SW480 (cell line): Measurements from ENCODE around the gene GSTA5.
"Not testable (repeated sequence)": the region's sequence is repeated elsewhere in the genome, so short reads cannot be mapped to it uniquely, and the experiment has no call there.

Experiments
- DNase-seq: peaks from one replicate; pipeline ENCODE4 v3.0.0-alpha.2; 2016; ENCODE audit warnings: low spot score

GSTA5 gene

DNA sequence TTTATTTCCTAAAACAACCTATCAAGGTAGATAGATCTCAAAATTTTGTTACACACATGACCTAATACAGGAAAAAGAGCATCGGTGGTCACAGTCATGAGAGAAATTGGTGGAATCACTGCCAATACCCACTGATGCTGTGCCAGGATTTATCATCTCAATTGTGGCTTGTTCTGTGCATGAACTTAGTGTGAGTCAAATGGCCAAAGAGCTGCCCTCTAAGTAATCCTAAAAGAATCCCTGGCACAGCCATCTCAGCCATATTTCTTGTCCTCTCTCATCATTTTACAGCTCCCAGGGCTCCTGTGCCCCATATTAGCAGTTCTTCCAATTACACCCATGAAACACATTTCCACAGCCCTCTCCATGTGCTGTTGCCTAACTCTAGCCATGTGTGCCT, 6.1 kb downstream of the GSTA5 start:
- DNase-seq: no peak

DNA sequence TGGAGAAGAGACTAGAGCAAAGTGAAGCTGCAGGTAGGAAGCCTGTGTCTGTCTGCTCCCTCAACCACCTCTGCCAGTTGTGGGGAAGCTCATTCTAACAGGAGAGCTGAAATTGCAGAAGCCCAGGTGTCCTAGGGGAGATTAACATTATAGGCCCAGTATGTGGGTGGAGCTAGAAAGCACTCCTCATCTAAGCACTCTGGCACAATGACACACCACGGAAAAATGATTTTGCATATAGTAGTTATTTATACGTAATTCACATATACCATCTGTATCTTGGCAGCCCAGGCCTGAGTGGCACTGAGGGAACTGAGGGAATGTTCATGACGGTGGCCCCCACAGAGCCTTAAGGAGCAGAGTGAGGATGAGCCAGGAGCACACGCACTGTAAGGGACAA, 9.7 kb downstream of the GSTA5 start:
- DNase-seq: not testable (repeated sequence)

DNA sequence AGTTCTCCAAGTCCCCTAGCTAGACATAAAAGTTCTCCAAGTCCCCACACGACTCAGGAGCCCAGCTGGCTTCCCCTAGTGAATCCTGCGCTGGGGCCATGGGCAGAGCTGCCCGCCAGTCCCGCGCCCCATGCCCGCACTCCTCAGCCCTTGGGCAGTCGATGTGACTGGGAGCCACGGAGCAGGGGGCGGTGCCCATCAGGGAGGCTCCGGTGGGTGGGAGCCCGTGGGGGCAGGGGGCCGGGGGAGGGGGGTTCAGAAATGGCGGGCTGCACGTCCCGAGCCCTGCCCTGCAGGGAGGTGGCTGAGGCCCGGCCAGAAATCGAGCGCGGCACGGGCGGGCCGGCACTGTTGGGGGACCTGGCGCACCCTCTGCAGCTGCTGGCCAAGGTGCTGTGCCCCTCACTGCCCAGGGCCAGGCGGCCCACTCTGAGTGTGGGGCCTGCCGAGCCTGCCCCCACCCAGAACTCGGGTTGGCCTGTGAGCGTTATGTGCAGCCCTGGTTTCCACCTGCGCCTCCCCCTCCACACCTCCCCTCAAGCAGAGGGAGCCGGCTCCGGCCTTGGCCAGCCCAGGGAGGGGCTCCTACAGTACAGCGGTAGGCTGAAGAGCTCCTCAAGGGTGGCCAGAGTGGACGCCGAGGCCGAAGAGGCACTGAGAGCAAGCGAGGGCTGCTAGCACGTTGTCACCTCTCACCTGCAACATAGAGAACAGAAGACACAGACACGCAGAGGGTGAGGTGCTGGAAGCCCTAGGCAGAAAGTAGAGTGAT, 11.4 kb downstream of the GSTA5 start:
- DNase-seq: no peak

GRCh38 chr6:52828621-52829020, 12.0 kb downstream of the GSTA5 start:
- DNase-seq: not testable (repeated sequence)

GRCh38 chr6:52827073-52827783, 13.4 kb downstream of the GSTA5 start:
- not testable (repeated sequence) for DNase-seq

DNA sequence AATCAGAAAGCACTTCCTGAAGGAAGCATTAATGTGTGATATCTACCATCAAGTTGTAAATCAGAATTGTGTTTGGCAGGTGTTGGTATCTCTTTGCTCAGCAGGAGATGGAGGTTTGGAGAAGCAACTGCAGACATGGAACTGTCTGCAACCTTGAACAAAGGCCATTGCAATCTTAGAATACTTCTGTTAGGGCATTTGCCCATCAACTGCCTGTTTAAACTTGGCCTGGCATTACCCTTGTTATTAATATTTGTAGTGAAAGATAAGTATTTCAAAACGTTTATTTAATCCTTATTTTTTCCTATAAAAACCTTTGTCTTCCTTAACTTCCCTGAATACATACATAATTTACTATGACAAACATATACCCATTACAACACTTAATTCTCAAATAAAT, 14.1 kb downstream of the GSTA5 start:
- DNase-seq: no peak

DNA sequence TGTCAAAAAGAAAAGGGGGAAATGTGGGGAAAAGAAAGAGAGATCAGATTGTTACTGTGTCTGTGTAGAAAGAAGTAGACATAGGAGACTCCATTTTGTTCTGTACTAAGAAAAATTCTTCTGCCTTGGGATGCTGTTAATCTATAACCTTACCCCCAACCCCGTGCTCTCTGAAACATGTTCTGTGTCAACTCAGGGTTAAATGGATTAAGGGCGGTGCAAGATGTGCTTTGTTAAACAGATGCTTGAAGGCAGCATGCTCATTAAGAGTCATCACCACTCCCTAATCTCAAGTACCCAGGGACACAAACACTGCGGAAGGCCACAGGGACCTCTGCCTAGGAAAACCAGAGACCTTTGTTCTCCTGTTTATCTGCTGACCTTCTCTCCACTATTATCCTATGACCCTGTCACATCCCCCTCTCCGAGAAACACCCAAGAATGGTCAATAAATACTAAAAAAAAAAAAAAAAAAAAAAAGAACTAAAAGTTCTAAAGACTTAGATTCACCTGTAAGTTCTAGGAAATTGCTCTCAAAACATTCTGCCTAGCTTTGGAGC, 14.6 kb downstream of the GSTA5 start:
- not testable (repeated sequence) for DNase-seq

GRCh38 chr6:52825270-52825793, 15.3 kb downstream of the GSTA5 start:
- DNase-seq: not testable (repeated sequence)

GRCh38 chr6:52821842-52822241, 18.8 kb downstream of the GSTA5 start:
- no peak for DNase-seq

DNA sequence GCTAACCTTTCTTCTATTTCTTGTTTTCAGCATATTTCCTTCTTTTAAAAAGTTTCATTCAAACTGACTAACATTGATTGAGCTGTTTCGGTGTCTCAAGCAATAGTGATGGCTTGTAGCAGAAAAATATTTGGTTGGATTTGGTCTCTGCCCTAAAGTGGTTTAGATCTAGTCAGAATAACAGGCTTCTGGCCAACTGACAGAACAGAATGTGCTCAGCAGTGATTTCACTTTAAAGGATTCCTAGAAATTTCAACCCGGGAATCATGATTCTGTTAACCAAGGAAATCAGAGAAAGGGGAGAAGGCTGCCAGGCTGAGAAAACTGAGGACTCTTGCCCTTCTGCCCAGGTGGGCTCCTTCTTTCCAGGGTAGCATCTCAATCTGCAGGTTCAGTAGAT, 20.4 kb downstream of the GSTA5 start:
- DNase-seq: no peak

GRCh38 chr6:52815167-52816092, 25.2 kb downstream of the GSTA5 start:
- DNase-seq: peak; percentile 39

GRCh38 chr6:52814545-52814944, 26.1 kb downstream of the GSTA5 start:
- not testable (repeated sequence) for DNase-seq

DNA sequence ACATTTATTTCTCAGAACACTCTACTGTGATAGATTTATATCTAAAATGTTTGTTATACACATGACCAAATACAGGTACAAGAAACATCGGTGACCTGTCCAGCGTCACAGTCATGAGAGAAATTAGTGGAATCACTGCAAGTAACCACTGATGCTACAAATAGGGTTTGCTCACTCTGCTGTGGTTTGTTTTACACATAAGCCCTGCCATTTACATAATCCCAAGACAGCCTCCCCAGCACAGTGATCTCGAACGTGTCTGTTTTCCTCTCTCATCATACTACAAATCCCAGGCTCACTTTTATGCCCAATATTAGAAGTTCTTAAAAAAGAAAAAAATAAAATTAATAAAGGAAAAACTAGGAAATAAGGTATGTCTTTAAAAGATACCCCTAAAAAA, 30.8 kb downstream of the GSTA5 start:
- not testable (repeated sequence) for DNase-seq

DNA sequence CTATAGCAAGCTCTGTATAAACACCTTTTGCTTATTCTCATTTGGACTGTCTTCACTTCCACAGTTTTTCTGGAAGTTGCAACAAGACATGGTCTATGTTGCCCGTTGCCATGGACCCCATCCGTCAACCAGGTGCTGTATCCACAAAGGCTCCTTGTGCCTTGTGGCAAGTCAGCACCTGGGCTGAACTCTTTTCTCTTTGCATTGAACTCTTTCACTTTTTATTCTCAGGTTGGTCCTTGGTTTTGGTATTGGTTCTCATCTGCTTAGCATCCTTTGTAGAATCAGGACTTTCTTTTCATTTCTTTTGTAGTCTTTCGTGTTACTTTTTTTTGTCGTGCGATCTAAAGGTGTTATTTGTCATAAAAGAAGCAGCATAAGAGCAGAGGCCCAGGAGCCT, 32.0 kb downstream of the GSTA5 start:
- no peak for DNase-seq

DNA sequence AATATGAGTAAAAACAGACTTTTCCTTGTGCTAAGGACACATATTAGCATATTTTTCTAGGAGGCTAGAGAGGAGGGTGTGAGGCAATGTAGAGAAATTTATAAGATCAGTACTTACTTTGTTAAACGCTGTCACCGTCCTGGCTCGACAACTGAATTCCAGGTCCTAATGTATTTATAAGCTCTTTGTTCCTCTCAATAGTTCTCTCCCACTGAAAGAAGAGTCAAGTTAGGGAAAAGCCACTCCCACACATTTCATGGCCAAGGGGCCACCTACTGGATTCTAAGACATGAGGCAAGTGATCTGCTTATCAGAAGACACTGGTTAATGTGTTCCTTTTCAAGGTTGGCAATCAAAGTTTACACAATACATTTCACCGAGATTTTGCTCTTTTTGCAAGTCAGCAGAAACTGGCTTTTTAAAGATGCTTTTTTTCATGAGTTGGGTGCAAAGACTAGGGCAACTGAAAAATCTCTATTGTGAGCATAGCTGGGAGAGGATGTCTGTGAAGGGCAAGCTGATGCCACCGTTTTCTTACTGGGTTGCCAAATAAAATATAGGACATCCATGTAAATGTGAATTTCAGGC, 36.9 kb downstream of the GSTA5 start, which contains the start of gene GSTA1:
Gene GSTA1, minus strand, starts transcription at position 149 of the 588 bp plus-strand sequence. CDS start 4,549 bp downstream, outside the sequence.
- not testable (repeated sequence) for DNase-seq

DNA sequence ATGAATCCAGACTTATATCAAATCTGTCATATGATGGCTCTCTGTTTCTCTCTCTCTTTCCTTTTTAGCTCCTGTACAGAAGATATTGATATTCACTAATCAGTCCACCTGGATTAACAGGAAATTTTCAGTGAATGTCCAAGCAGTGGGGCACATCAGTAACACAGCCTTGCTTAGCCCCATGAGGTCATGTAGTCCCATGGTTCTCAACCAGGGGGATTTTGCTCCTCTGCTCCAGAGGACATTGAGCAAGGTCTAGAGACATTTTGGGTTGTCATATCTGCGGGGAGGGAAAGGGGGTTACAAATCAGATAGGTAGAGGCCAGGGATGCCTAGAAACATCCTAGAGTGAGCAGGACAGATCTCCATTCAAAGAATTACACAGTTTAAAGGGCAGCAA, 37.8 kb downstream of the GSTA5 start:
- no peak for DNase-seq

DNA sequence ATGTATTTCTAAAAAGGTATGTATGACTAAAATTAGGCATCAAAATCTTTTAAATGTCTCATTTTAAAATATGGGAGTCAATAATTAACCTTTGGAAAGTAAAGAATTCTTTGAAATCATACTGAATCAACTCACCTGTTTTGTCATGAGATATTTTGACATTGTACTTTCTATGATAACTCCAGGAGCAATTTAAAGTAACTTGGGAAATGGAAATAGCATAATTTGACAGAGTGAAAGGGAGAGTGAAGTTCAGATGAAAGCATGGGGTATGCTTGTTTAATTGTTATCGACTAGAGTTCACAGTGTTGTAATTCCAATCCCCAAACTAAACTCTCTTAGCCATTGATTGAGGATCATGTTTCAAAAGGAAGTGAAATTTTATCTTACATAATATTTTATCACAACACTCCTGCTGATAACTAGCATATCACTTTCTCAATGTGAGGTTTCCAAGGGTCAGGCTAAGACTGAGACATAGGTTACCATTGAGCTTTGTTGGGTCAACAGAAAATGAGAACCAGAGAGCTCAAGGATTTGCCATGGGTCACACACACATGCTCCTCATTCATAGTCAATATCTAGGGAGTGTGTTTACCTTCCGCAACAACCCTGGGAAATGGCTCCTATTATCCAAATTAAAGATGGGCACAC, 39.3 kb downstream of the GSTA5 start:
- DNase-seq: no peak

DNA sequence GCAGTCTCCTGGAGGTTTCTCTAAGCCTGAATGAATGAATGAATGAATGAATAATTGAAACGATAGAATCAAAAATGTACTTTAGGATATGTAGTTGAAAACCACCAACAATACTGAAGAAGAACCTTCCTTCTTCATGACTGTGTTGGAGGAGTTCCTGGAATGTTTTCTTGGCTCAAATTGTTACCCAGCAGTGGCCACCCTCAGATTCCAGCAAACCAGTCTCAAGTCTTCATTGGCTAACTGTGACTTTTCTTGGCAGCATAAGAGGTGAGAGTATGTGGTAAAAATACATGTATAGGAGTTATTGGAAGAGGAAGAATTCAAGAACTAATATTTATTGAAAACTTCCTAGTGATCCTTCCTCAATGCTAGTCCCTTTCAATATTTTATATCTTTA, 41.3 kb downstream of the GSTA5 start:
- DNase-seq: not testable (repeated sequence)

GRCh38 chr6:52794366-52794765, 46.2 kb downstream of the GSTA5 start:
- not testable (repeated sequence) for DNase-seq

DNA sequence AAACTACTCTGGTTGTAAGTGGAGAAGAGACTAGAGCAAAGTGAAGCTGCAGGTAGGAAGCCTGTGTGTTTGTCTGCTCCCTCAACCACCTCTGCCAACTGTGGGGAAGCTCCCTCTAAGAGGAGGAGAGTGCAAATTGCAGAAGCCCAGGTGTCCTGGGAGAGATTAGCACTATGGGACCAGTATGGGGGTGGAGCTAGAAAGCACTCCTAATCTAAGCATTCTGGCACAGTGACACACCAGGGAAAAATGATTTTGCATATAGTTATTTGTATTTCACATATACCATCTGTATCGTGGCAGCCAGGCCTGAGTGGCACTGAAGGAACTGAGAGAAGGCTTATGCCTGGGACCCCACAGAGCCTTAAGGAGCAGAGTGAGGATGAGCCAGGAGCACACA, 49.8 kb downstream of the GSTA5 start:
- DNase-seq: no peak

DNA sequence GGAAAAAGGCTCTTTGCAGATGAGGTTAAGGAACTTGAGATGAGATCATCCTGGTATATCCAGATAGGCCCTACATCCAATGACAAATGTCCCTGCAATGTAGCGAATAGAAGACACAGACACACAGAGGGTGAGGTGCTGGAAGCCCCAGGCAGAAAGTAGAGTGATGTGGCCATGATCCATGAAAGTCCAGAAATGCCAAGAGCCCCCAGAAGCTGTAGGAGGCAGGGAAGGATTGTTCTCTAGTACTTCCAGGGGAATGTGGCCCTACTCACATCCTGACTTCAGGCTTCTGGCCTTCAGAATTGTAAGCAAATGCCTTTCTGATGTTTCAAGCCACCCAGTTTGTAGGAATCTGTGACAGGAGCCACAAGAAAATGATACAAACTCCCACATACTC, 51.0 kb downstream of the GSTA5 start:
- not testable (repeated sequence) for DNase-seq
